ENCODE measurements around the gene OR2B2. TPM values are rescaled to one million over a fixed set of nuclear protein-coding genes. Genes with fewer than 3 reads are reported as not detected.
A peak's percentile ranks its signal among the peaks of the same experiment; 100 is the strongest.

The OR2B2 gene
- total RNA-seq, 1 experiment from 2014 or later = not detected

GRCh38 chr6:27892649-27893058, 19.5 kb downstream of the OR2B2 start (continued):
- TF ChIP-seq E2F5 (CRISPR knock-in tag; IDR thresholded peaks at IDR 0.05) = no peak

- TF ChIP-seq ZNF281 (CRISPR knock-in tag; IDR thresholded peaks at IDR 0.05) = no peak
- TF ChIP-seq E2F5 (CRISPR knock-in tag; IDR thresholded peaks at IDR 0.05) = no peak
- no peak for TF ChIP-seq CREB1 (CRISPR knock-in tag; IDR thresholded peaks at IDR 0.05)
- no peak for TF ChIP-seq KAT7 (CRISPR knock-in tag; IDR thresholded peaks at IDR 0.05; ENCODE audit: borderline replicate concordance)
- TF ChIP-seq ZNF138 (CRISPR knock-in tag; conservative IDR thresholded peaks at IDR 0.05) = no peak
- no peak for TF ChIP-seq TP53 (CRISPR knock-in tag; IDR thresholded peaks at IDR 0.05)
- TF ChIP-seq EMX1 (CRISPR knock-in tag; IDR thresholded peaks at IDR 0.05) = no peak
- TF ChIP-seq ZNF232 (CRISPR knock-in tag; IDR thresholded peaks at IDR 0.05) = no peak
- TF ChIP-seq NR1H2 (CRISPR knock-in tag; IDR thresholded peaks at IDR 0.05) = no peak
- no peak for TF ChIP-seq NFATC4 (CRISPR knock-in tag; IDR thresholded peaks at IDR 0.05)
- no peak for TF ChIP-seq USF2 (CRISPR knock-in tag; IDR thresholded peaks at IDR 0.05)
- TF ChIP-seq OVOL2 (CRISPR knock-in tag; IDR thresholded peaks at IDR 0.05; ENCODE audit: borderline replicate concordance) = no peak
- TF ChIP-seq FOXJ3 (CRISPR knock-in tag; IDR thresholded peaks at IDR 0.05; ENCODE audit: borderline replicate concordance) = no peak
- no peak for TF ChIP-seq ZBTB43 (CRISPR knock-in tag; IDR thresholded peaks at IDR 0.05)
- TF ChIP-seq FOXP1 (CRISPR knock-in tag; IDR thresholded peaks at IDR 0.05; ENCODE audit: borderline replicate concordance) = no peak
- no peak for TF ChIP-seq TEAD1 (CRISPR knock-in tag; IDR thresholded peaks at IDR 0.05)
- no peak for TF ChIP-seq SMAD3 (CRISPR knock-in tag; IDR thresholded peaks at IDR 0.05; ENCODE audit: borderline replicate concordance)
- TF ChIP-seq AFF4 (CRISPR knock-in tag; IDR thresholded peaks at IDR 0.05; ENCODE audit: borderline replicate concordance) = no peak
- Mint-ChIP-seq H3K36me3 (peaks cover 8% of the 10 kb centered on the region), H3K9me3 (no peaks in the 10 kb centered on the region), H3K27ac (peak overlapping the region; percentile 99), H3K27me3 (ENCODE audit: low read depth) (no peaks in the 10 kb centered on the region; the same call in 1 of the 2 replicates), H3K4me3 (no peak overlapping the region), H3K4me1 (peaks cover 32% of the 10 kb centered on the region)
- ATAC-seq (no peak), DNase-seq (ENCODE audit: low spot score) (no peak)
- CTCF ChIA-PET = interaction anchor here (2.1 to 3.5 kb wide), 2 partner anchors 20 to 24 kb away, joined by 13 to 17 read pairs; a partner anchor contains a TSS
- POLR2A ChIA-PET = interaction anchor here (0.6 to 3.8 kb wide), 26 partner anchors 11 to 1870 kb away, joined by 3 to 693 read pairs (median 12); a partner anchor contains a TSS
These were observed 20.8 kb downstream of the OR2B2 start for GRCh38 chr6:27891320-27891875.

Measured in WTC11 (cell line).